HFF-Myc (cell line): ENCODE measurements around the gene NLK.

ENCODE experiments used
- DNase-seq: peaks from one replicate; pipeline ENCODE4 v3.0.0-alpha.2; 2011; ENCODE audit warnings: low read depth; ENCODE audit errors: extremely low read depth
- H3K4me3 ChIP-seq: replicated peaks from 2 replicates; pipeline ENCODE4 v1.5.1; 2011; ENCODE audit warnings: low read depth, mild to moderate bottlenecking, control low read depth, low read length
- CTCF ChIP-seq: IDR thresholded peaks from 2 replicates; pipeline ENCODE4 v1.5.1; 2012; ENCODE audit warnings: mild to moderate bottlenecking, low read depth, low read length, control low read depth; ENCODE audit errors: missing control alignments

Gene NLK

GRCh38 chr17:28055546-28056275 is 13.2 kb downstream of the NLK start:
- H3K4me3 ChIP-seq: no peak overlapping the region
- no peak for TF ChIP-seq CTCF

GRCh38 chr17:28056276-28056620 is 13.8 kb downstream of the NLK start:
- no peak overlapping the region for H3K4me3 ChIP-seq
- DNase-seq: no peak
- no peak for TF ChIP-seq CTCF

More at GRCh38 chr17:28055546-28056275, 13.2 kb downstream of the NLK start:
- no peak for DNase-seq

DNA sequence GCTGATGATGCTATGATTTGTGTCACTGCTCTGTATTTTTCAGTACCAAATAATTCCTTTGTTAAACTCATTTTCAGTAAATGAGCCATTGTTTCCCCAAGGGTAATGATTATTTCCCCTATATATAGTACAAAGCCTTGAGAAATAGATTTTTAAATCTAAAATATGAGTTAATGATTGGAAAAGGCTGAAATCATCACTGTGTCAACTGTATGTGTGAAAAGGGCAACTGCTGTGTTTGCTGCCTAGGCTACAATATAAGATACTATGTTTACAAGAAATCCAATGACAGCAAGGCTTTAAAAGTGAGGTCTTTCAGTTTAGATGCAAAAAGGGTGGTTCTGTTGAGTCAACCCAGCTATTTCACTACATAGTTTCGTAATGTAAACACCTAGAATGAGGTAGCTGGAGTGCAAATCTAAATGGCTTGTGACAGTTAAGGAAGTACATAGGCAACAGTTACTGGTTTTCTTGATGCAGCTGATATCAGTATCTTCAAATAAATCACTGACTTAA is 15.3 kb downstream of the NLK start:
- no peak for TF ChIP-seq CTCF
- H3K4me3 ChIP-seq: no peak overlapping the region
- DNase-seq: no peak

DNA sequence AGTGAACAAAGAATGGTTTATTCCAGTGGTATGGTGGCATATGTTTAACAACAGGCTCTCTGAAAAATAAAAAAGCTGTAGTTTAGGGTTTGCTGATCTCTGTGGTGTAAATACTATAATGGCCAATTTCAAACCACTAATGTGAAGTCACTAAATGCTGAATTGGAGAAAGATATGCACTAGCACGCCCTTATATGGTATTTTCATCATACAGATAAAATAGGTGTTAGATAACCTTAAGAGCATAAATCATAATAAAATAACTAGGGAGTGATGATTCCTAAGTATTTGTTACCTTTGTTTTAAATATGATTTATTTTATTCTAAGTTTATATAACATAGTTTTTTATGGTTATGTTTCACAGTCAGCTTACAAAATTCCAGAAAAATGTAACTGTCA is 17.2 kb downstream of the NLK start:
- no peak for DNase-seq
- no peak for TF ChIP-seq CTCF
- no peak overlapping the region for H3K4me3 ChIP-seq

DNA sequence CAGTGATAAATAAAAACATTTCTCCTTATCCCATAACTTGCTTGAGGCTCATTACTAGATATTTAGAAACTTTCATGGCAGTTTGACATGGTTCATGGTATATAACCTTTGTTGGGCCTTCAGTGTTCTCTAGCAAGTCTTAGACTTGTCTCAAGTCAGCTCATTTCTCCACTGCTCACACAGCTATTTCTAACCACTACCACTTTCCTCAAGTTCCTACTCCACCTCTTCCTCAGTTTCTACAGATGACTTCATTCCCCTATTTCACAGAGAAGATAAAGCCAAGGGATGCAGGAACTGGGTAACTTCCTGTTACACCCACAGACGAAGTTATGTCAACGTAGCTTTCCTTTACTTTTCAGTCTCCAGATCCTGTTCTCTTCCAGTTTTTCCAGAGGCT is 23.2 kb downstream of the NLK start:
- DNase-seq: no peak
- TF ChIP-seq CTCF: no peak
- no peak overlapping the region for H3K4me3 ChIP-seq

- TF ChIP-seq CTCF: no peak
- no peak for DNase-seq
- H3K4me3 ChIP-seq: no peak overlapping the region
Measured at GRCh38 chr17:28069061-28069460, 26.6 kb downstream of the NLK start.

DNA sequence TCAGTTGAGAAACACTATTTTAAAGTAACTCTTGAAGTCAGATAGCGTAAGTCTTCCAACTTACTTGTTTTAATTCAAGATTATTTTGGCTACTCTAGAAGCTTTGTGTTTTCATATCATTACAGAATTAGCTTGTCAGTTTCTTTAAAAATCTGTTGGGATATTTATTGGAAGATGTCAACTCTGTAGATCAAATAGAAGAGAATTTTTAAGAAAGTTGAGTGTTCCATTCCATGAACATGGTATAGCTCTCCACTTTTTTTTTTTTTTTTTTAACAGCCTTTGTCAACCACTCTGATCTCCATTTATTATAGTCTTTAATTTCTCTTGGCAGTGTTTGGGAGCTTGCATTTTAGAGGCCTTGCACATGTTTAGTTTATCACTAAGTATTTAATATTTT is 28.7 kb downstream of the NLK start:
- DNase-seq: no peak

More for the DNA sequence above, 28.7 kb downstream of the NLK start:
- H3K4me3 ChIP-seq: no peak overlapping the region
- no peak for TF ChIP-seq CTCF
